HG03066 (cell line): Measurements from ENCODE around the gene SCIMP.
"Not testable (repeated sequence)": the region's sequence is repeated elsewhere in the genome, so short reads cannot be mapped to it uniquely, and the experiment has no call there.

Experiments used
- ATAC-seq: cut with Tn5 transposase; IDR thresholded peaks from one replicate; pipeline ENCODE4 v1.9.1; 2021; ENCODE audit warnings: low read depth; ENCODE audit not compliant: unreplicated experiment

The SCIMP gene

DNA sequence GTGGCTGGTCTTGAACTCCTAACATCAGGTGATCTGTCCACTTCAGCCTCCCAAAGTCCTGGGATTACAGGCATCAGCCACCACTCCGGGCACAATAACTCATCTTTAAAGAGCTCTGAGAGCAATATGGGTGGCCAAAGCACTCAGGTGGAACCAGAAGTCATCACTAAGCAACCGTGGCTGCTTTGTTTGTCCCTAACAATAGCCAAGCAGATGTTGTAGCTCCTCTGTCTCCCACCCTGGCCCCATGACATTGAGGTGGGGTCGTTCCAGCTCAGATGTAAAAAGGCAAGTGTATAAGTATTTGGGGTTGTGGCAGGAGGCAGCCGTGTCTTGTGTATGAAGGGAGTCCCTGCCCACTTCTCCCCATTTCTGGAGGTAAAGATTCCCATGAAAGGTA lies 3.7 kb upstream of the SCIMP start:
- no peak for ATAC-seq

DNA sequence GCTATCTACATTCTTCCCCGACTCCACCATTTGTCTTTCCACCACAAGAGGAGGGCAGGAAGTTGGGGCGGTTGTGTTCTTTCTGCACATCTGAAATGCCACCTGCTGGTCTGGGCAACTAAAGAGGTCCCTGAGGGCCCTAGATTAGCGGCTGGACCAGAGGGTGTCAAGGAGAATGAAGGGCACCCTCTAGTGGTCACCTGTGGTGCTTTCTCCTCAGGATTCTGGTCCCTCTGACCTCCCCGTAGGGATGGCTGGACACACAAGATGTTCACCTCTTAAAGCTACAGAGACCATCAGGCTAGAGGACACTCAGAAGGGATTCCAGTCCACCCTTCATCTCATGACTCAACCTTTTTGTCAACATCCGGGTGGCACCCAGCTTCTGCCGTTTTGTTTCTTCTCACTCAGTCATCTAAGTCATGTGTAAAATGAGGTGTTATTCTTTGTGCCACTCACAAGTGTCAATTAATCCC lies 2.9 kb upstream of the SCIMP start:
- ATAC-seq = no peak

DNA sequence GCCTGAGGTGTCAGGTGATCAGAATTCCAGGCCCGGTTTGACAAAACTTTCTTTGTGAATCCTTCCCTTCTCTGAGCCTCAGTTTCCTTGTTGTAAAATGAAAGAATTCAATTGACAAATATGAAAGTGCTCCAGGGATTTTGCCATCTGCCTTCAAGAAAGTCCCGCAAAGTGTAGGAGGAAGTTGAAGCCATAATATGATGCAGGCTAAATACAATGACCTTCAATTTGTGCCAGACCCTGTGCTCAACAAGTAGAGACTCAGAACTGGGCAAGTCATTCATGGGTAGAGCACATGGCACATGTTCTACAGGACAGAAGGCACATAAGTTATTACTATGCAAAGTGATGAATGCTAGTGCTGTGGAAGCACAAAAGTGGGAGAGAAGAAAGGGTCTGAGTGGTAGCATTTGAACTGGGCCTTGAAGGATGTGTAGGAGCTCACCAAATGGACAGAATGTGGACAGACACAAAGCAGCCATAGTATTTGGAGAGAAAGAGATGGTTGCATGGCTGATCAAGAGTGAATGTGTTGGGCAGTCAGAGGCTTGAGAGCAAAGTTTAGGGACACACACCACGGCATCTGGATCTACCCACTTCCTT lies 2.4 kb upstream of the SCIMP start:
- ATAC-seq = no peak

DNA sequence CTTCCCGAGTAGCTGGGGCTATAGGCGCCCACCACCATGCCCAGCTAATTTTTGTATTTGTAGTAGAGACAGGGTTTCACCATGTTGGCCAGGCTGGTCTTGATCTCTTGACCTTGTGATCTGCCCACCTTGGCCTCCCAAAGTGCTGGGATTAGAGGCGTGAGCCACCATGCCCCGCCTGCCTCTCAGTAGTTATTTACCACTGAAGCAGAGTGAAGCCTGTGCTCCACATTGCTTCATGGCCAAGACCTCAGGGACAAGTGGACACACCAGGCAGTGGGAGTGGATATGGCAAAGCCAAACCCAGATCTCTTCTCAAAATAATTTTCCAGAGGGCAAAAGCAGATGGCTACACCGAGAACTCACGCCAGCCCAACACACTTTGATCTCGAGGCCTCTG lies 1.2 kb downstream of the SCIMP start:
- ATAC-seq = not testable (repeated sequence)

DNA sequence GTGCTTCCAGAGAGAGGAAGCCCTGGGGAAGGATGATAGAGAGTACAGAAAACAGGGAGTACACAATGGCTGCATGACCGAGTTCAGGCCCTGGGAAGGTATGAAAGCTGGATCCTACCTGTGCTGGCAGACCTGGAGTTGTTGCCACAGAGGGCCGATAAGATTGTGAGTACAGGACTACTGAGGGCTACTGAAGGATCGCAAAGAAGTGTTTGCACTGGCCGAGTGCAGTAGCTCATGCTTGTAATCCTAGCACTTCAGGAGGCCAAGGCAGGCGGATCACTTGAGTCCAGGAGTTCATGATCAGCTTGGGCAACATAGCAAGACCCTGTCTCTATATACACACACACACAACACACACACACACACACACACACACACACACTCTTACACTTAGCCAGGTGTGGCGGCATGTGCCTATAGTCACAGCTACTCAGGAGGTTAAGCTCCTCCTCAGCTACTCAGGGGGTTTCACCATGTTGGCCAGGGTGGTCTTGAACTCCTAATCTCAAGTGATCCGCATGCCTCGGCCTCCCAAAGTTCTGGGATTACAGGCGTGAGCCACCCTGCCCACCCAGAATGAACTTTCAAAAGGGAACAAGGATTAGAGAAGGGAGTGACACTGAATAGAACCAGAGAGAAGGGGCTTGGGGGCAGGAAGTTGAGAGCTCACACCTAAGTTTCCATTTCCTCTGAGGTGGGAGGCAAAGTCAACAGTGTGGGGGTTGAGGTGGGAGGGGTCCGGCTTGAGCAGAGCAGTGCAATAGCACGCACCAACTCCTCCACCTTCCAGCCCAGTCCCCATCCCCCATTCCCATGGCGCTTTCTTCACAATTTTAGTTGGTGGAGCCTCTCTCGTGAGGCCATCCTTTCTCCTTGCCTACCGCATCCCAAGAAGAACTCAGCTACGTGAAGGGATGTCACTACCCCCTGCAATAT lies 7.5 kb downstream of the SCIMP start:
- ATAC-seq = no peak

DNA sequence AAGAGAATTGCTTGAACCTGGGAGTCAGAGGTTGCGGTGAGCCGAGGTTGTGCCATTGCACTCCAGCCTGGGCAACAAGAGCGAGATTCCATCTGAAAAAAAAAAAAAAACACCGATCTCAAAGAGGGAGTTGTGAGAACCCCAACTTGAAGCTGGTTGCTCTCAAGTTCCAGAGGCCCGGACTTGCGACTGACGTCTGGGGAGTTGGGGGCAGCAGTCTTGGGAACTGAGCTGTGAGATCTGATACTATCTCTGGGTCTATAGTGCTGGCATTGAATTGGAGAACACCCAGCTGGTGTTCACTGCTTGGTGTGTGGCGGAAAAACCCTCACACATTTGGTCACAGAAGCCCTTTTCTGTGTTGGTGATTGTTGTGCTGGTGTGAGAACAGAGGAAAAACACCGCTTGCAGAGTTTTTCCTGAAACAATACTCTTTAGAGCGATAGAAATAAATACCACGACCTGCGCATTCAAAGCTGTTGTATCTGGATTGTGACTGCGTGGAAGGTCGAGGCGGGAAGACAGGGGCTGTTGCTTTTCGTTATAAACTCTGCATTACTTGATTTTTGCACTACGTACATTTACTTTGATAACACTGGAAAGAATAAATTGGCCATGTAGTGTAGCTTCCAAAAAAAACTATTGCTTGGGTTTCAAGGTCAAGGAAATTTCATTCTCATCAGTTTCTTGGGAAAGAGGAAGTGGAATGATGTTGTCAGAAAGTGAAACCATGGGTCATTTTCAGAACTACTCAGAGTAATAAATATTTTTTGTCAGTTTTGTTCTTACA lies 8.8 kb downstream of the SCIMP start:
- no peak for ATAC-seq

DNA sequence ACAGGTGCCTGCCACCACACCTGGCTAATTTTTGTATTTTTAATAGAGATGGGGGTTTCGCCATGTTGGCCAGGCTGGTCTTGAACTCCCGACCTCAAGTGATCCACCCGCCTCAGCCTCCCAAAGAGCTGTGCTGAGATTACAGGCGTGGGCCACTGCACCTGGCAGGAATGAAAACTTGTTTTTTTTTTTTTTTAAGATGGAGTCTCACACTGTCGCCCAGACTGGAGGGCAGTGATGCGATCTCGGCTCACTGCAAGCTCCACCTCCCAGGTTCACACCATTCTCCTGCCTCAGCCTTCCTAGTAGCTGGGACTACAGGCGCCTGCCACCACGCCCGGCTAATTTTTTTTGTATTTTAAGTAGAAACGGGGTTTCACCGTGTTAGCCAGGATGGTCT lies 12.7 kb downstream of the SCIMP start:
- ATAC-seq = not testable (repeated sequence)

DNA sequence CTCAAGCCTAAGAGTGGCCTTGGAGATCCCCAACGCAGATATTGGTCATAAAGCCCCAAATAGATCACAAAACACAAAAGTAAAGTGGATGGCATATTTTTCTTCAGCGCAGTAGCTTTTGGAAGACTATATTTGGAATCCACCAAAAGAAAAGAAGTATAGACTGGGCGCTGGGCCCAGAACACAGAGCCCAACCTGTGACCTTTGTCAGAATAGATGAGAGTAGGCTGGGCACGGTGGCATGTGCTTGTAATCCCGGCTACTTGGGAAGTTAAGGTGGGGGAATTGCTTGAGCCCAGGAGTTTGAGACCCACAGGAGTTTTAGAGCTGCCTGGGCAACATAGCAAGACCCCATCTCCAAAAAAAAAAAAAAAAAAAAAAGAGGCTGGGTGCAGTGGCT lies 14.6 kb downstream of the SCIMP start:
- ATAC-seq = no peak

DNA sequence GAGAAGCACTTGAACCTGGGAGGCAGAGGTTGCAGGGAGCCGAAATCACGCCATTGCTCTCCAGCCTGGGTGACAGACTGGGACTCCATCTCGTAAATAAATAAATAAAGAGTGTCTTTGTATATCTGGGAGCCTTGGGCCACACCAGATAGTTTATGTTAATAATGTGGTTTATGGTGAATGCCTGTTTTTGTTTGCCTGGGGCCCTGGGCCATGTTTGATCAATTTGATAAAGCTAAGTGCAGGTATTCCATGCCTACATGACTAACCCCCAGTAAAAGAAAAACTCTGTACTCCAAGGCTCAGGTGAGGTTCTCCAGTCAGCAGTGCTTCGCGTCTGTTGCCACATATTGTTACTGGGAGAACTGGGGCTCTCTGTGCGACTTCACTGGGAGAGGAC lies 15.1 kb downstream of the SCIMP start:
- ATAC-seq = no peak

DNA sequence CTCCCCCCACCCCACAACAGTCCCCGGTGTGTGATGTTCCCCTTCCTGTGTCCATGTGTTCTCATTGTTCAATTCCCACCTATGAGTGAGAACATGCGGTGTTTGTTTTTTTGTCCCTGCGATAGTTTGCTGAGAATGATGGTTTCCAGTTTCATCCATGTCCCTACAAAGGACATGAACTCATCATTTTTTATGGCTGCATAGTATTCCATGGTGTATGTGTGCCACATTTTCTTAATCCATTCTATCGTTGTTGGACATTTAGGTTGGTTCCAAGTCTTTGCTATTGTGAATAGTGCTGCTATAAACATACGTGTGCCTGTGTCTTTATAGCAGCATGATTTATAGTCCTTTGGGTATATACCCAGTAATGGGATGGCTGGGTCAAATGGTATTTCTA lies 17.1 kb downstream of the SCIMP start:
- ATAC-seq = not testable (repeated sequence)

DNA sequence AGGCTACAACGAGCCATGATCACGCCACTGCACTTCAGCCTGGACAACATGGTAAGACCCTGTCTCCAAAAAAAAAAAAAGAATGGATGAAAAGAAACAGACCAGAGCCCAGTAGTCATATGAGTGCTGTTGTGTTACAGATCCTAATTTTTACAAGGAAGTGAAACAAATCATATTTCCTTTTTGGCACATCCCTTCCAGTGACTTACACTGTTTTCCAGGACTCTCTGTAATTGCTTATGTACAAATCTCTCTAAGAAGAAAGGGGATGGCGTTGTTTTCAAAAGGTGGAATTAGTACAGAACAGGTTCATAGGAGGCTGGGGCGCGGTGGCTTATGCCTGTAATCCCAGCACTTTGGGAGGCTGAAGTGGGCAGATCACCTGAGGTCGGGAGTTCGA lies 23.2 kb downstream of the SCIMP start:
- no peak for ATAC-seq

DNA sequence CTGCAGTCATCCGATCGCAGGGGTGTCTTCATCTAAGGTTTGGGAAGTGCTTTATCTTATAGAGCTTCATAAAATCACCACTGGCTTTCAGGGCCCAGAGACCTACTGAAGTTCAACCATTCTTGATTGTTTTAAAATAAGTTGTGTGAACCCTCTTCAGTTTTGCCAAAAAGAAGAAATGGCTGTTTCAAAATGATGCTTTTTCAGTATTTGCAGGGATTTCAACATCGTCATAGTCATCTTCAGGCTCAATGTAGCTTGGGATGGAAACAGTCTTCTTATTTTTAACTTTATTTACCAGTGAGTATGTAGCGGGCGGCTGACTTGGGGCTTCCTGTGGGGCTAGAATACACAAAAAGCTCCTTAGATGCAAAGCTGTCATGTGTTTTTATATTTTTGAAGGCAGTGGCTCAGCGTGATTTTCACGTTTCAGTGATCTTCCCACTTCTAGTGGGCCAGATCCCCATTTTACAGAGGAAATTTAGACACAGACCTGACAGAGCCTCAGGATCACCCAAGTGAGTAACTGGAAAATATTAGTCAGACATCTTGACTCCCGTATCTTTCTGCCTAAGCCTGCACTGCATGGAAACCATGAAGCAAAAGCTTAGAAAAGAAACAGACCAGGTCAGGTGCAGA lies 23.9 kb downstream of the SCIMP start:
- ATAC-seq = no peak

DNA sequence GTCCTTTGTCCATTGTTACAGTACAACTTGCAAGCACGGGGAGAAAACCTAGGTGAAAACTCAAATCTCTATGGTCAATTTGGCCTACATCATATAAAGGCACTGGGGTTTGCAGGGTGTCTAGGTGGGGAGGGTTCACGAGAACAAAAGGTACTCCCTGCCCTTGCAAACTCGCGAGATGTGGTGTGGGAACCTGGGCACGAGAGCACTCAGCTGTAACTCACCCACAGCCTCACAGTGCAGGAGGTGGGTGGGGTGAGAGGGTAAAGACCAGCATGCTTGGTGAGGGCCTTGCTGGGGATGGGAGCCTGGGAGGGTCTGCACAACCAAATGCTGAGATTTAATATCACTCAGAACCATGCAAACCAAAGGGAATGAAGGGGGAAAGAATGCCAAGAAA lies 24.6 kb downstream of the SCIMP start:
- ATAC-seq = no peak

DNA sequence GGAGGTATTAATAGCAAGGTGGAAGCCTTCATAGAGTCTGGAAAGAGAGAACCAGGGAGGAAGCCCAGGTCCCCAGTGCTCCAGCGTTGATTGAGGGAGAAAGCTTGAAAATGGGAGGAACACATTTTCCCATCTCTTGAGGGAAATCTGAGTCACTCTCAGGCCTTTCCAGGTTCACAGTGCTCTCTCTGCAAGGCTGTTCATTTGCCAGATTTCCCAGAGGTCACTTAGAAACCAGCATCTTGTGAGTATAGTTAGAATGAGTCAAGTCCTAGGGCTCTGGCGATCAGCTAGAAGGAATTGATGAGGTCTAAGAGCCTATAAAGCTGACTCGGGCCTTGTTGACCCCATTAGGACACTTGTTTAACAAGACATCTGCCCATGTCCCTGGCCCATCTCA lies 25.3 kb downstream of the SCIMP start:
- ATAC-seq = no peak

DNA sequence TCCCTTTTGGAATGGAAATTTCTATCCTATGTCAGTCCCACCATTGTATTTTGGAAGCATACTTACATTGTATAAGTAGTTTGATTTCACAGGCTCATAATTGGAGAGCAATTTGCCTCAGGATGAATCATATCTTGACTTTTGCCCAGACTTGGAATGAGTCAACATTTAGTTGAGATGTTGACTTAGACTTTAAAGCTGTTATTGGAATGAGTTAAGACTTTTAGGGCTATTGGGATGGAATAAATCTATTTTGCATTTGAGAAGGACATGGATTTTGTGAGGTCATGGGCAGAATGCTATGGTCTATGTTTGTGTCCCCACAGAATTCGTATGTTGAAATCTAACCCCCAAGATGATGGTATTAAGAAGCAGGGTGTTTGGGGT lies 30.8 kb downstream of the SCIMP start:
- ATAC-seq = no peak

DNA sequence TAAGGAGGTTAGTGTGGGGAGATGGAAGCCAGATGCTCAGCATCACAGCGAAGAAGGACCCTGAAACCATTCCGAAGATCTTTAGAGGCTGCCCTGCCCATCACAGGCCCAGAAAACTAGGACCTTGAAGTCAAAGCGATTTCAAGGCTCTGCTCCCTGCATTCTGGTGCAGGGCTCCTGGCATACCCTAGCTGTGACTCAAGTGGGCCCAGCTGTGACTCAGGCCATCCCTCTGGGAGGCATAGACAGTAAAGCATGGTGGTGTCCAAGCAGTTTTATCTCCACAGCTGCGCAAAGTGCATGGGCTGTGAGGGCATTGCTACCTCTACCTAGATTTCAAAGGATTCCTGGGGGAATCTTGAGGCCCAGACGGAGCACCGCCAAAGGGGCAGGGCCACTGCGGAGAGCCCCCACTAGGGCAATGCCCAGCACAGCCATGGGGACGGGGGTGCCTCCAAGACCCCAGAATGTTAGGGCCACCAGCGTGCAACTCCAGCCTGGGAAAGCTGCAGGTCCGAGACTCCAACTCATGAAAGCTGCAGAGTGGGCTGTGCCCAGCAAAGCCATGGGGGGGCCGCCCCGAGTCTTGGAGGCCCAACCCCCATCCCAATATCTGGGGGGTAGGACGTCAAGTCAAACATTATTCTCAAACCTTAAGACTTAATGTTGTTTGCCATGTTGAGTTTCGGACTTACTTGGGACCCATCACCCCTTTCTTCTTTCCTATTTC lies 31.3 kb downstream of the SCIMP start:
- no peak for ATAC-seq

DNA sequence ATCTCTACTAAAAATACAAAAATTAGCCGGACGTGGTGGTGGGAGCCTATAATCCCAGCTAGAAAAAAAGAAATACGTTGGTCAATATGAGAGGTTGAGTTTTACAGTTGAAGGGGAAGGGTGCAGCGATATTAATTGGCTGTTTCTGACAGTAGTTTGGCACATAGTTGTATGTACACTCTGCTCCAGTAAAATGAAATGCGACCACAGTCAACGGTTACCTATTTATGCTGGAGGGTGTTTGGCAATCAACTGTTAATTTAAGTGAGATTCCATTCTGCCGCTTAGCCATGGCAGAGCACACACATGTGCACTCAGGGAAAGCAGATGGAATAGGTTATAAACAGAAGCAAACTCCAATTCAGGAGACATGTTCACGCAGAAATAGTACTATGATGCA lies 33.6 kb downstream of the SCIMP start:
- no peak for ATAC-seq

DNA sequence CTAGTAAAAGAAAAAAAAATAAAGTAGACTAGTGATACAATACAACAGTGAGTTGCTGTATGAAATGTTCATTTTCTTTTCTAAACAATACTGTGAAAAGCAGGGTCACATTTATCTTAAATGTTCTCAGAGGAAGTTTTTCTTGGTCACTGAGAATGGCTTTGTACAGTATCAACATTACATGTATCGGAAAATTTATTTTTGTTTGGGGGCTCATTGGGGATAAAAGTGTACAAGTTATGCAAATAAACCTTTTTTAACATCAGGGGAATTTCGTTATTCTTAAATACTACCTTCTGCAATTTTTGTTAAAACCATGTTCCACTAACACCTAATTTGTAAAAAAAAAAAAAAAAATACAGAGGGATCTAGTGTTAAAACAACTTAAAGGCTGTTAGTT lies 34.3 kb downstream of the SCIMP start:
- ATAC-seq = no peak

DNA sequence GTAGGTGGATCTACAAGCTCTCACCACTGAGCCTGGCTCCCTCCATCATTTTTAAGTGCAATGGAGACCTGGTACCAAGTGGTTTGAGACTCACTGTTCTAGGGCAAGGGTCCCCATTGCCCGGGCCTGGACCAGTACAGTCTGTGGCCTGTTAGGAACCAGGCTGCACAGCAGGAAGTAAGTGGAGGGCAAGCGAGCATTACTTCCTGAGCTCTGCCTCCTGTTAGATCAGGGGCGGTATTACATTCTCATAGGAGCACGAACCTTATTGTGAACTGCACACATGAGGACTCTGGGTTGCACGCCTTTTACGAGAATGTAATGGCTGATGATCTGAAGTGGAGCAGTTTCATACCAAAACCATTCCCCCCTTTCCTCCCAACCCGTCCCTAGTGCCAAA lies 36.2 kb downstream of the SCIMP start:
- no peak for ATAC-seq

DNA sequence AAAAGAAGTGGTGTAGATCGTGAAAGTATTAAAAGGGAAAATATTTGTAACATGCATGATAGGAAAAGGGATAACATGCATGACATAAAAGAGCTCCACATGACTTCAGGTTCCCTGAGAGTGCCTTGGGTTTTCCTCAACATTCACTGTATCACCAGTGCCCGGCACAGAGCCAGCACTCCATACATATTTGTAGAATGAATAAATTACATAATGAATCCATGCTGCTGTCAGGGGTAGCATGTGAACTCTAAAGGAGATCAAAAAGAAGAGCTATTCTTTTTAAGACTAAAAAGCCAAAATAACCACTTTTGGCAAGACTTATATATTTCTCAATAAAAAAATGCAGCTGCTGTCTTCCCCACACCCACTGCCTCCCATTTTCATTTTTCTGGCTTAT lies 40.3 kb downstream of the SCIMP start:
- ATAC-seq = no peak
